Stimulated activated CD8-positive, alpha-beta memory T cell treated with anti-CD3 and anti-CD28 coated beads, Interleukin-4, amount 100 ng/mL, for 48 hours (primary cell): ENCODE data around the gene UTF1.

ENCODE experiments used
- DNase-seq: peaks from one replicate; pipeline ENCODE4 v3.0.0-alpha.2; 2020

Gene UTF1

DNA sequence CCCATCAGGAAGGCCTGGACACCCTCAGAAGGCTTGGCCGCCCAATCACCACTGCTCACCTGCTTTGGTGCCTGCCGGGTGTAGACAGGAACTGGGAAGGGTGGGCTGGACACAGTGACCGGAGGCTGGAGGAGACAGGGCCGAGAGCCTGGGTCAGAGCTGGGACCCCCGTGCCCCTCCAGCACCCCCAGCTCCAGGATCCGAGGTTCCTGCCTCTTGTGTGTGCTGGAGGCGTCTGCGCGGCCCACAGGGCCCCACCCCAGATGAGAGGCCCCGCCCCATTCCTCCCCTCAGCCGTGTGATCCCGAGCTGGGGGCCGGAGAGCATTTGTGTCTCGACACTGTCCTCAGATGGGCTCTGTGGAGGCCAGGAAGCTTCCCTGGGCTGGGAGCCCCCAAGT lies 37.3 kb downstream of the UTF1 start:
- DNase-seq = no peak

DNA sequence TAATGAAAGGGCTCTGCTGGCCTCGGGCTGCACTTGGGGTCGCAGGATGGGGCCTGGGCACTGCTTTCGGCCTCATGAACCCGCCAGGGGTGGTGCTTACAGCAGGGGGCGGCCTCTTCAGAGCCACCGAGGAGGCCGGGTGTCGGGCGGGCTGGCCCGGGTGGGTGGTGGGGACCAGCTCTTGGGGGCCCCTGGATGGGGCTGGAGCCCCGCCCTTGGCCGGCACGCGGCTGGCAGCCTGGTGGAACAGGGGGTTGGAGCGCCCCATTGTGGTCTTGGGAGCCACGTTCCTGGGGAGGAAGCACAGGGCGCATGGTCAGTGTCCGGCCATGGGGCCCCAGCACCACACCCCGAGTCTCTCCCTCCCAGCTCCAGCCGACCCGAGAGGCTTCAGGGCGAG lies 37.8 kb downstream of the UTF1 start:
- DNase-seq = no peak

DNA sequence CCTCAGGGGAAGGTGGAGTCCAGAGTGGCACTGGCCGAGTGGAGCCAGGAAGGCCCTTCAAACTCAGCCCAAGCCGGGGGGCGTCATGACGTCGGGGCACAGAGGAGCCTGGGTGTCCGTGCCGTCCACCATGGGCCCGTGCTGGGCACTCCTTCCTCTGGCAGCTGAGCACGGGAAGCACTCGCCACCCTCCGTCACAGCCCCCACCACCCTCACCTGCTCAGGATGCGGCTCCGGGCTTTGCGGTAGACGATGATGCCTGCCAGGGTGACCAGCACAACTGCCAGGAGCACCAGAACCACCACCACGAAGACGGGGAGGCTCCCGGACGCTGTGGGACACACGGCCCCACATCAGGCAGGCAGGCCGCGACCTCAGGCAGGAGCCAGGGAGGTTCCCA lies 38.5 kb downstream of the UTF1 start:
- DNase-seq = no peak

DNA sequence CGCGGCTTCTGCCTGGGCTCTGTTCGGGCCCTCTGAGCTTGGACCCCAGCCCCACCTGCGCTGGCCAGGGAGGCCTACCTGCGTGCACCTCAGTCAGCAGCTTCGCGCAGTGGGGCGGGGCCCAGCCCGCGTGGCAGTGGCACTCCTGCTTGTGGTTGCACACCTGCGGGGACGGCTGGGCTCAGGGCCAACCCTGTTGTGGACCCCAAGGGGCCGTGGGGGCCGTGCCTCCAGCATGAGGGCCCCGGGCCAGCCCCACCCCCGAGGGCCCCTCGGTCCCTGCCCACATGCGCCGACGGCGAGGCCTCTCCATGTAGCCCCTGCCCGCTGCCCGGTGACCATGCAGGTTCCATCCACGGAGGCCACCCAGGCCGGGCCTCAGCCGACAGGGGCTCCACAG lies 39.4 kb downstream of the UTF1 start:
- no peak for DNase-seq

DNA sequence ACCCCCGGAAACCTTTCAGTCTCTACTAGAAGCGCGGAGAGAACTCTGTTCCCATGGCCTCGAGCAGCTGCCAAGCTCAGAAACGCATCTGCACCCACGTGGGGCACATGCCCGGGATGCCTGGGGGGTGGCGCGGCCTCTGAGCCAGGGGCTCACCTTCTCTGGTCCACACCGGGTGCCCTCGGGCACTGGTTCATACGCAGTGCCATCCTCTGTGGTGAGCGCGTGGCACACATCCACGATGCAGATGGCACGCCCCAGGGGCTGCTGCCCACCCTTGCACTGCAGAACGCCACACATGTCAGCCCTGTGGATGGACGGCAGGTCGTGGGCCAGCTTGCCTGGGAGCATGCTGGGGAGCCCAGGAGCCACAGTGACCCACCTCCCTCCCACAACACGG lies 40.2 kb downstream of the UTF1 start:
- DNase-seq = no peak

DNA sequence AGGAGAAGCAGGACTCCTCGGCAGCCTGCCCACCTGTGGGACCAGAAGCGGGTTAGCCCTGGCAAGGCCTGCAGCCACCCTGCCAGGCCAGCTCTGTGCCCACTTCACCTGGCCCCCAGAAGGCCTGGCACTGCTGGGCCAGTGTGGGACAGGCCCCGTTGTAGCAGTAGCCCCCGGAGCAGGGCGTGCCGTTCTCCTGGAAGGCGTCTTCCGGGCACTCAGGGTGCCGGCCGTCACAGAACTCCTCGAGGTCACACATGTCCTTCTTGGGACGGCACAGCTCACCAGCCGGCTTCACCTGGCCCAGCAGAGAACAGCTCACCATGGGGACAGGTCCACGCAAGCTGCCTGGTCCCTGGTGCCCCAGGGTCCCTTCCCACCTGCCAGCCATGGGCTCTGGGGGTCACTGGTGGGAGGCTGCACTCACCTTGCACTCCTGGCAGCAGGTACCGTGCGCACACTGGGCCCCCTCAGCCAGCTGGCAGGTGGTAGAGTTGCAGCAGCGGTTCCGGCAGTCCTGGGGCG lies 40.8 kb downstream of the UTF1 start:
- no peak for DNase-seq

DNA sequence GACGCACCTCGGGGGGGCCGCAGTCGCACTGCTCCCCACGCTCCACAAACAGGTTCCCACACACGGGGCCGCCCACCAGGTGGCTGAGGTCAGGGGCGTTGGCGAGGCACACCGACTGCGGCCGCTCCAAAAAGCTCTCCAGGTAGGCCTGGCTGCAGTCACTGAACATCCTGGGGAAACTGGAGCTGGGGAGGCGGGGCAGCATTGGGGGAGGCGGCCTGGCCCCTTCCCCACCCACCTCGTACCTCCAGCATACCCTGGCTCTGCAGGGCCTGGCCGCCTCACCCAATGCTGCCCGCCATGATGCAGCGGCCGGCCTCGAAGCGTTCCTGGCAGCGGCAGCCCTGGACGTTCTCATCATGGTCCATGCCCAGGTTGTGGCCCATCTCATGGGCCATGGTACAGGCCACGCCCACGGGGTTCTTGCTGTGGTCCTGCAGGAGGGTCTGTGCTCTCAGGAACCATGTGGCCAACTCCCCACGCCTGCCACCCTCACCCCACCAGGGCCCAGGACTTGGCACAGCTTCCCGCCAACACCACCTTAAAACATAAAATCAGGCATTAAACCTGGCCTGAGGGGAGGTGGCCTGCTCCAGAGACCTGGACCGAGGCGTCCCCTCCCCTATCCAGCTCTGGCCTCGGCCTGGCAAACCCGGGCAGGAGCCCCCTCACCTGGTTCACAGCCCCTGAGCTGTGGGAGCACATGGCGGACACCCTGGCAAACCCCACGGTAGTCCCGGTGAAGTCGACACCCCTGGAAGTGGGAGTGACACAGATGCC lies 41.7 kb downstream of the UTF1 start:
- DNase-seq = no peak

DNA sequence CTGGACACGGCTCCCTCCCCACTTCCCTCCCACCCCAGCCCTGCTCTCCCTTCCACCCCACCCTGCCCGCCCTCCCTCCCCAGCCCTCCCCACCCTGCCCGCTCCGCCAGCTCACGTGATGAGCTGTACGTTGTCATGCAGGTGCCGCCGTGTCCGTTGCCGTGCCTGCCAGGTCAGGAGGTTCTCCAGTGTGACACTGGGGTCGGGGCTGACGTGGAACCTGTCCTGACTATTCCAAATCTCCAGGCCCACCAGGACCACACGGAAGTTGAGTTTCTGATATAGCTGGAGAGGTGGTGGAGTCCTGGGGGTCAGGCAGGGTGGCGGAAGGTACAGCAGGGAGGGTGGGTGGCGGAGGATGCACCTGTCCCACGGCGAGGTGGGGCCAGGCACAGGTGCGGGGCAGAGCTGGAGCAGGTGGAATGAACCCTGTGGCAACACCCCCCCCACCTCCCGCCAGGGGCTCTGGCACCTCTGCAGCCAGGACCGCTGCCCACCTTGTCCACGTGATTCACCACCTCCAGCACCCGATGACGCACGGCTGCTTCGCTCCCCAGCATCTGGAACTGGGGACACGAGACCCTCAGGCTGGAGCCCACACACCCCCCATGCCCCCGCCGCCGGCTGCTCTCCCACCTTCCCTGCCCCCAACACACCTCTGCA lies 42.4 kb downstream of the UTF1 start:
- no peak for DNase-seq

DNA sequence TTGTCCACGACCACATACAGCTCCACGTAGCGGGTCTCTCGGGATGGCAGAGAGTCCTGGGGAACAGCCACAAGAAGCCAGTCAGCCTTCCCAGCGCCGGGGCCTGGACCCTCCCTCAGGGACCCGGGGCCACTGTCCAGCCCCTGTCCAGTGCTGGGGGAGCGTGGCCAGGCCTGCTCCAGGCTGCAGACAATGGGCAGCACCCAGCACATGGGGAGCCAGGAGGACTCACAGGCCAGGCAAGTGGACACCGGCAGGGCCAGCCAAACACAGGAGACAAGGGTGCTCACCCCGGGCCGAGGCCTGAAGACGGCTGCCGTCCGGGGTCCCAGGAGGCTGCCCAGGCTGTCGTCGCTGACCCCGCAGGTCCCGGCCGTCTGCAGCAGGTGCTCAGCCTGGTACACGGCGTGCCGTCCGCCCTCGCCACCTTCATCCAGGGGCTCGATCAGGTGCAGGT lies 43.0 kb downstream of the UTF1 start:
- no peak for DNase-seq

DNA sequence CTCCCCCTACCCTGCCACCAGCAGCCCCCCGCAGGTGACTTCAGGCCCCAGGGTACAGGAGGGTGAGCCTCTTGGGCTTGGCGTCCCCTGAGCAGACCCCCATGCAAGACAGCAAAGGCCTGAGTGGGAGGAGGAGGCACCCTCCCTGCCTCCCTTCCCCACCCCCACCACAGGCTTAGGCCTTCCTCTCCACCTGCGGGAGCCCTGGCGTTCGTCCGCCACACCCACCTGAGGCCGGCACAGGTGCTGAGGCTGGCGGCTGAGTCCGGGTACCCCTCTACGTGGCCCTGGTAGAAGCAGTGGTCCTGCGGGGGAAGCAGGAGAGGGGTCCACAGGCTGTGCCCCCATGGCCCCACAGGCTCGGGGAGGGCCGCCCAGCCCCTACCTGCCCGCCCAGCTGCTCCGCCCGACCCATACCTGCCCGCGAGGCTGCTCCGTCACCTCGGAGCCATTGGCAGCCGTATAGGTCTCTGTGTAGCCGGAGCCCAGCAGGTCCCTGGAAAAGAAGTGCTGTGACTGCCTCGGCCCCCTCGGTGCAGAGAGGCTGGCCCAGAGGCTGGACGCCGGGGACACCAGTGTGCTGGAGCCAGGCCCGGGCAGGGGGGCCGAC lies 43.6 kb downstream of the UTF1 start:
- no peak for DNase-seq

DNA sequence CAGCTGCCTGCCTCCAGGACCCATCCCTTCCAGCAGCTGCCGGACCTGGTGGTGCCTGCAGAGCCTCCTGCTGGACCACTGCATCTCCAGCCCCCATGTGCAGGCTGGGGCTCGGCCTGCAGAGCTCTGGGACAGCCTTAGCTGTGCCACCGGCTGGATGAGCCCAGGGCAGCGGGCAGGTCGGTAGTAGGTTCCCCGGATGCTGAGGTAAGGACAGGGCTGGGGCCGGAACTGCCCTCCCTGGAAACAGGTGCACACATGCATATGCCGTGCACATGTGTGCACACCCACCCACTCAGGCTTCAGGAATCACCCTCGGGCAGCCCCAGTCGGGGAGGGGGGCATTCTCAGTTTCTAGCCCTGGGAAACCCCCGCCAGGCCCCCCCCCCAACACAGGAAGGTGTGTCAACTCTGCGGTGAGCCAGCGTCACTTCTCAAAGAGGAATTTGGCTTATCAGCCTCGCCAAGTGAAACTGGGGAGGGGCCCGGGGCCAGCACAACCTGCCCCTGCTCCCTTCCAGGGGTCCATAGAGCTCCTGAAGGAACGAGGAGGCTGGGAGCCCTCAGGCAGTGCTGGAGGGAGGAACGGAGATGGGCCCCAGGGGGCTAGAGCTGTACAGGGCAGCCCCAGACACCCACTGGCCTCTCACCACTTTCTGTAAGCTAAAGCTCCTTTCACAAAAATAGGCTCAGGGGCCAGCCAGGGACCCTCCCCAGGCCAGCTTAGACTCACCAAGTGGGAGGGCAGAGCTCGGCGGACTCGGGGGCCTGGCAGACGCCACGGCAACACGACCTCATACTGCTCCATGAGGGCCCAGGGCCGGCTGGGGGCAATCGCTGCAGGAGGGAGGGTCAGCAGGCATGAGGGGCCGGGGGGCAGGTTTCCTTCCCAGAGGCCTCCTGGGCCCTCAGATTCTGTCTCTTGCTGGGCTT lies 45.0 kb downstream of the UTF1 start:
- DNase-seq = peak; percentile 89

DNA sequence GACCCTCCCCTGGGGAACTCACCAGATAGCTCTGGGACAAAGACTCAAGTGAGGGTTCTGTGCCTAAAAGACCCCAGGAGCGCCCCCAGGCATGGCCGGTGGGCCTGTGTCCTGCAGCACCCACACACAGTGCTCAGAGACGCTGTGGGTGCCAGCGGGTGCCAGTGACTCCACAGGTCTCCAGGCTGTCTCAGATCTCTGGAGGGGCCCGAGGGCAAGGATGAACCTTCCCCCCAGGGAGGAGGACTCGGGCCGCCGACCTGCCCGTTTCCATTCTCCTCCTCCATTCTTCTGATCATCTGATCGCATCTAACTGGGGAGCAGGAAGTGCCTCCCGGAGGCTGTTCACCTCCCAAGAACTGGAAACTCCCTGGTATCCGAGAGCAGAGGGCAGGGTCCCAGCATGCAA lies 45.7 kb downstream of the UTF1 start:
- peak; percentile 78 for DNase-seq

DNA sequence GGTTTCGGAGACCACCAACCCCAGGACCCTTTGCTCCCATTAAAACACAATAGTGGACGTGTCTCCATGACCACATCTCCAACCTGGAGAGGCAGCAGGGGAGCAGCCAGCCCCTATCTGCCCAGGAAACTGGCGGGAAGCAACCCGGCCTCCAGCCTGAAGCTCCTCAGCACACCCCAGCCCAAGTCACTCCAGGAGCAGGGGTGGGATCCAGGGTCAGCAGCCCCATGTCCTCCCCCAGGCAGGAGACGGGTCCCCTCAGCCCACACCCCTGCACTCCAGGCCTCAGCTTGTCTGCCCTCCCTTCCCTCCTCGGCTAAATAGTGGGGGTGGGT lies 46.0 kb downstream of the UTF1 start:
- no peak for DNase-seq

DNA sequence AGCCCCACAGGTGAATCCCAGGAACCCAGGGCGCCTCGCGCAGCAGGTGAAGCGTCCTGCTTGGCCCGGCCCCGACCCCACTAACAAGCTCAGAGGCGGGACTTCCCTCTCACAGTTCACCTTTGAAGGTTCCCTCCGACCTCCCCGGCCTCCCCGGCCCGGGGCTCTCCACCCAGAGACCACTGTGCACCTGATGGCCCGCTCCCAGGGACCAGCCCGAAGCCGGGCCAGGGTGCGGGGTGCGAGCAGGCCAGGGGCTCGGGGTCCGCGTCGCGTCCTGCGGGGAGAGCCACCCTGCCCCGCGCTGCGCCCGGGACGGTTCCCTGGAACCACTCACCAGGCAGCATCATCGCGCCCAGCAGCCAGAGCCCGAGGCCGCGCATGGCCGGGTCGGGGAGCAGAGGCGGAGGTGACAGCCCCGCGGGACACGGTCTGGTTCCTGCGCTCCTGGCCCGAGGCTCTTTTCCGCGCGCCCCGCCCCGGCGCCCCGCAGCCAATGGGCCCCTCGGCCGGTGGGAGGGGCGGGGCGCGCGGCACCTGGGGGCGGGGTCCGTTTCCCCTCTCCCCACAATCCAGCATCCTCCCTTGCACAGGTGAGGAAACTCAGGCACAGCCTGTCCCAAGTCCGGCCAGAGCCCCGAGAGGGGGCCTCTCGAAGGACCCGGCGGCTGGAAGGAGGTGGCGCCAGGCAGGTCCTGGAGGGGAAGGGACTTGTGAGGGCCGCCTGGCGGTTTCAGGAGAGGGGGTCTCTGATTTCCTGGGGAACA lies 46.6 kb downstream of the UTF1 start, which contains the start of gene ADAM8:
TSS of gene ADAM8 (minus strand) at position 434 of the 767 bp plus-strand sequence. CDS start at position 383, 51 bp downstream.
- peak; percentile 87 for DNase-seq

DNA sequence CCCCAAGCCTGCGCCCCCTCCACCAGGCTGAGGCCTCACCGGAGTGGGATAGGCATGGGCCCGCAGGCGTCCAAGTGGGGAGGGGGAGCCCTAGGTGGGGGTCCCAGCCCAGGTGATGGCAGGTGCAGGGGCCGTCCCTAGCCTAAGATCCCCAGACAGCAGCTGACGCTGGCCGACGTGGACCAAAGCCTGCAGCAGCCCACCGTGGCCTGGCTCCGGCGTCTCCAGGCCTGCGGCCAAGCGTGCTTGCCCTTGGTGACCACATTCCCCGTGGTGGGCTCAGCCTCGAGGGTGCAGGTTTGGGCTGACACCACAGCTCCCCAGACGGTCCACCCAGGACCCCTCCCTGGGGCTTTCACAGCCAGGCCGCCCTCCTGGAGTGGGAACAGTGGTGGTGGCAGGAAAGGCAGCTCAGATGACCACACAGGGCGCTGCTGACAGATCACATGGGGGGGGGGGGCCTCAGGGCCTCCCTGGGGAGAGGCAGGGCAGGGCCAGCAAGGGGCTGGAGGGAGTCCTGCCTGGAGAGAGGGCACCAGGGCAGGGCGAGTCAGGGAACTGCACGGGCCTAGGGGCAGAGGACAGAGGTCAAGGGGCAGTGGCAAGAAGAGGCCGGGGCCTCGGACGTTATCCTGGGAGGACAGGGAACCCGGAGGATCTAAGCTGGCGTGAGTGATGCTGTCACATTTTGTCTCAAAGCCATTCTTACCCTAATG lies 47.4 kb downstream of the UTF1 start:
- no peak for DNase-seq

DNA sequence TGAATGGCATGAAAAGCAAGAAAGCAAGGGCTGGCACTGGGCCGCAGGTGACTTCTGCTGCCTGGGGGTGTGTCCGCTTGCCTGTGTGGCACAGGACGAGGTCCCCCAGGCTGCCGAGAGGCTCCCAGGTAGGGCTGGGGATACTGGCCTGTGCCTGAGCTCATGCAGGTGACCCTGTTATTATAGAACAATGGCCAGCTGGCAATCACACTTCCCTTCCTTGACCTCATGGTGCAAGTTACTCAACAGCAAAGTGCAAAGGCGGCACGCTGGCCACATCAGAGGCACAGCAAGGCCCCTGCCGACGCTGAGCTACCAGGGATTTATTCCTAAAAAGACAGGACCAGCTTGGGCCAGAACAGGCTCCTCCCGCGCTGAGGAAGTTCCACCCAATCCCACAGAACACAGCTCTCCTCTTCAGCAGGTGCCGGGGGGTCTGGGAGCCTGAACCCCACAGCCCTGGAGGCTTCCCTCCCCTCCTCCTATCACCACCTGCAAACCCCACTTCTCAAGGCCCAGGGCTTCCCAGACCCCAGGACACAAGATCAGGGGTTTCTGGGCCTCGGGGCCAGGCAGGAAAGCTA lies 48.1 kb downstream of the UTF1 start:
- DNase-seq = no peak

DNA sequence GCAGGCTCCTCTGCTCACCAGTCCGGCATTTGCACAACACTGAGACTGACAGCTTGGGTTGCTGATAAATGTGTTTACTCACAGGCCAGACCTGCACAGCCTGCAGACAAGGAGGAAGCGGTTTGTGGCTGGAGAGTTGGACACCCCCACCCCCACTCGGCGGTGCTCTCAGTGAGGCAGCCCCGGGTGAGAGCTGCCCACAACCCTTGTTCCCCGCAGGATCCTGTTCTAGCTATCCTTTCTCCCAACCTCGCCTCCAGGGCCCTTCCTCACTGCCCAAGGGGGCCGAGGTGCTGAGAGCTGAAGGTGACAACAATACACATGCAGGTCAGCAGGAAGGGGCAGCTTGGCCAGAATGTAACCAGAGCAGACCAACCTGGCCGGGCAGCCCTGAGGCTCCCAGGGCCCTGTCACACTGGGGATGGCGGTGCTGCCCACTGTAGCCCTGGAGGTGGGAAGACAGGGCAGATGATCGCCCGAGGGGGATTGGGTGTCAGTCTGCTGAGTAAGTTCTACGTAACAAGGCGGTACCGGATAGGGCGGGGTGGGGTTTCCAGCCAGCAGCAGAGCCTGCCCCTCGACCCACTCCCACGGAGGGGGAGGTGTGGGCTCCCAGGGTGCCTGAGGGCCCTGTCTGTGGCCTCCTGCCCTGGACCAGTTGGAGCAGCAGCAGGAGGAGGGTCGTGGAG lies 48.7 kb downstream of the UTF1 start:
- peak; percentile 75 for DNase-seq

DNA sequence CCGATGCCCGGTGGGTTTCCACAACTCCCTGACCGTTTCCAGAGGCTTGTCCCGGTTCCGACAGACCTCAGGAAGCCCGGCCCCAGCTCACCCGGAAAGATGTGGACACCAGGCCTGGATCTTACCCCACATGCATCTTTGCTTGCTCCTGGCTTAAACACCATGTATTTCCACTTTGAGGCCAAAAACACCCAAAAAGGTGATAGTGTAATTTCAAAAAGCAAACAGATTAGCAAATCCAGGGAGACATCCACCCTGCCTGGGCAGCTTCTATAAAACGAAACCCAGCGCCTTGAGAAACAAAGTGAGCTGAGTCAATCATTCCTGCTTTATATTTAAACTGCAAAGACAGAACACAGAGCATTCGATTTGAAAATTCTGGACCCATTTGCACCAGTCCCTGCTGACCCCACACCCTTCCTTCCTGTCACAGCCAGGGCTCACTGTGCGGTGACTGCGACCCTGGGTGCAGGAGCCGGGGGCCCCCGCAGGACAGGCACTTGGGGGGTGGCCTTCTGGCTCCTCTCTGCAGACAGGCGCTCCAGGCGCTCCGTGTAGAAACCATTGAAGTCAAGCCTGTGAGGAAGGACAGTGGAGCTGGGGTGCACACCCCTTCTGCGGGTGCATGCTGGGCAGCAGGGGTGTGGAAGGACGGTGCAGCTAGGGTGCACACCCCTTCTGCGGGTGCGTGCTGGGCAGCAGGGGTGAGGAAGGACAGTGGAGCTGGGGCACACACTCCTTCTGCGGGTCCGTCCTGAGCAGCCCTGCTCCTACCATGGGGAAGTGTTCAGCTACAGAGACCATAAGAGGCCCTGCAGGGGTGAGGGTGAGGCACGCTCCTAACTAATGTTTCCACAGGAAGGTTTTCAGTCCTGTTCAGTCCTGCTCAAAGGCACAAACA lies 49.6 kb downstream of the UTF1 start:
- DNase-seq = no peak

DNA sequence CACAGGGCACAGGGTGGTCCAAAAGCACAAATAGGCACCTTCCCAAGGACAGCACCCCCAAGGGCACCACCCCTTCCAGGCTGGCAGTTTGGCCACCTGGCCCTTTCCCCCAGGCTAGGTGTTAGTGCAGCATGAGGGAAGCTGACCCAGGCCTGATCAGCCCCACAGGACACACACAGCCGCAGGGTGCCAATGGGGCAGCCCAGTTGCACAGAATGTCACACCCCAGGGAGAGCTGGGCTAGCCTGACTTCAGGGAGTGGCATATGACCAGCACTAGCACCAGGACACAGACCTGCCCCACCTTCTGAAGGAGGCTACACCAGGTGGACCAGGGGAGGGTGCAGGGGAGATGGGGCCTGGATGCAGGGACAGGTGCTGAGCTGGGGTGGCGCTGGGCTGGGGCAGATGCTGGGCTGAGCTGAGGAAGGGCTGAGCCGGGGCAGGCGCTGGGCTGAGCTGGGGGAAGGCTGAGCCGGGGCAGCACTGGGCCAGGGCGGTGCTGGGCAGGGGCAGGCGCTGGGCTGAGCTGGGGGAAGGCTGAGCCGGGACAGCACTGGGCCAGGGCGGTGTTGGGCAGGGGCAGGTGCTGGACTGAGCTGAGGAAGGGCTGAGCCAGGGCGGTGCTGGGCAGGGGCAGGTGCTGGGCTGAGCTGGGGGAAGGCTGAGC lies 50.5 kb downstream of the UTF1 start:
- DNase-seq = no peak
